Measurements from ENCODE around the gene CHMP5.

CHMP5 gene

DNA sequence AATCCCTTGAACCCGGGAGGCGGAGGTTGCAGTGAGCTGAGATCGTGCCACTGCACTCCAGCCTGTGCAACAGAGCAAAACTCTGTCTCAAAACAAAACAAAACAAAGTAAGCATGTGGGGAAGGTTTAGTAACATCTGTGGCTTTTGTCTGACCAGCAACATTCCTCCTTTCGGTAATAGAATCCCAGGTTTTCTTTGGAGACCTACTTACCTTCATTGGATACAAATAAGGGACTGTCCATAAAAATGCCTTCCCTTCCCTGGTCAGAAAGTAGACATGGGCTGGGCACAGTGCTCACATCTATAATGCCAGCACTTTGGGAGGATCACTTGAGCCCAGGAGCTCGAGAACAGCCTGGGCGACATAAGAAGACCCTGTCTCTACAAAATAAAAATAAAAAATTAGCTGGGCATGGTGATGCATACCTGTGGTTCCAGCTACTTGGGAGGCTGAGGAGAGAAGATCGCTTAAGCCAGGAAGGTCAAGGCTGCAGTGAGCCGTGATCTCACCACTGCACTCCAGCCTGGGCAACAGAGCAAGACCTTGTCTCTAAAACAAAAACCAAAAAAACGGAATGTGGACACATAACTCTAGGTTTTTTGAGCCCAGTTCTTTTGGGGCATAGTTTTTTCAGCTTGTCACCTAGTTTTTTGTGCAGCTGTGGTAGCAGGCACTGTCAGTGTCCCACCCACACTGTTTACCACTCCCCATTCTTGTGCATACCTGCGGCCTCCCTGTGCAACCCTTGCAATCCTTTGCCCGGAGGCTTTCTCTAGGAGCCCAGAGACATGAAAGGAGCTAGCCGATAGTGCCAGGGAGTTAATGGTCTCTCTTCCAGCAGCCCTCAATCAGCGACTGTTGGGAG is 33.9 kb upstream of the CHMP5 start:
- Histone ChIP-seq H3K27me3 (ENCODE audit: insufficient read depth, low read length, poor library complexity) (no peaks in the 10 kb centered on the region), H4K5ac (ENCODE audit: low read length) (no peak overlapping the region), H3K27ac (ENCODE audit: low read depth, low read length) (no peak overlapping the region), H3K18ac (ENCODE audit: low read length) (no peak overlapping the region), H2BK120ac (ENCODE audit: low read depth, low read length) (no peak overlapping the region), H2BK5ac (ENCODE audit: low read length) (no peak overlapping the region), H2AK5ac (ENCODE audit: low read length) (no peak overlapping the region), H2BK15ac (replicated peaks; ENCODE audit: low read depth) (no peak overlapping the region), H3K79me2 (ENCODE audit: control insufficient read depth, insufficient read depth, low read length) (no peaks in the 10 kb centered on the region), H4K8ac (ENCODE audit: low read depth, low read length) (no peak overlapping the region), H3K36me3 (ENCODE audit: control insufficient read depth, insufficient read depth, low read length) (no peaks in the 10 kb centered on the region), H3K23ac (ENCODE audit: low read length) (no peak overlapping the region), H3K4me2 (ENCODE audit: low read length) (no peak overlapping the region), H3K56ac (ENCODE audit: low read length) (no peak overlapping the region), H3K79me1 (ENCODE audit: low read length) (no peaks in the 10 kb centered on the region), H3K4me3 (ENCODE audit: low read length) (no peak overlapping the region), H3K4ac (ENCODE audit: low read depth, low read length) (no peak overlapping the region), H3K9ac (ENCODE audit: low read length) (no peak overlapping the region), H3K4me1 (ENCODE audit: control insufficient read depth, low read depth, low read length) (no peaks in the 10 kb centered on the region)
- DNase-seq: no peak
- no CpG with 5 or more reads among the region's 13 CpGs for WGBS (ENCODE audit: extremely low coverage, insufficient coverage, low lambda C conversion rate)

DNA sequence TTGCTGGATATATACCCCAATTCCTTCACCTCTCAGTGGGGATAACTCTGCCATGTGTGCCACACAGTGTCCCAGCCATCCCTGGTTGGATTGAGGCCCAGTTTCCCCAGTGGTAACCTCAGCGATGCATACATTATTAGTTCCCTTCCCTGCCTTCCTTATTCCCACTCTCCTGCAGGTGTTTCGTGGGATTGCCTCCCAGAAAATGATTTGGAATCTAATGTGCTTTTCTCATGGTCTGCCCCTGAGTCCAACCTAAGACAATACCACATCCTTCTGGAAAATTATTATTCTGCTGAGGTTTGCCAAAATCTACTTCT is 33.3 kb upstream of the CHMP5 start:
- no peak overlapping the region for H3K18ac ChIP-seq (ENCODE audit: low read length)
- no peak overlapping the region for H3K4me3 ChIP-seq (ENCODE audit: low read length)
- no peaks in the 10 kb centered on the region for H3K36me3 ChIP-seq (ENCODE audit: control insufficient read depth, insufficient read depth, low read length)
- no peak overlapping the region for H3K9ac ChIP-seq (ENCODE audit: low read length)
- H4K5ac ChIP-seq (ENCODE audit: low read length): no peak overlapping the region
- H3K27me3 ChIP-seq (ENCODE audit: insufficient read depth, low read length, poor library complexity): no peaks in the 10 kb centered on the region
- no peaks in the 10 kb centered on the region for H3K79me2 ChIP-seq (ENCODE audit: control insufficient read depth, insufficient read depth, low read length)
- no peak overlapping the region for H3K56ac ChIP-seq (ENCODE audit: low read length)
- no peak overlapping the region for H3K23ac ChIP-seq (ENCODE audit: low read length)
- H2BK5ac ChIP-seq (ENCODE audit: low read length): no peak overlapping the region
- H2BK120ac ChIP-seq (ENCODE audit: low read depth, low read length): no peak overlapping the region
- DNase-seq: no peak
- H2AK5ac ChIP-seq (ENCODE audit: low read length): no peak overlapping the region
- H3K4ac ChIP-seq (ENCODE audit: low read depth, low read length): no peak overlapping the region
- H3K4me2 ChIP-seq (ENCODE audit: low read length): no peak overlapping the region
- H3K4me1 ChIP-seq (ENCODE audit: control insufficient read depth, low read depth, low read length): no peaks in the 10 kb centered on the region
- no peak overlapping the region for H2BK15ac ChIP-seq (replicated peaks; ENCODE audit: low read depth)
- no peaks in the 10 kb centered on the region for H3K79me1 ChIP-seq (ENCODE audit: low read length)
- no peak overlapping the region for H4K8ac ChIP-seq (ENCODE audit: low read depth, low read length)
- WGBS (ENCODE audit: extremely low coverage, insufficient coverage, low lambda C conversion rate): no CpG with 5 or more reads among the region's 2 CpGs
- no peak overlapping the region for H3K27ac ChIP-seq (ENCODE audit: low read depth, low read length)

DNA sequence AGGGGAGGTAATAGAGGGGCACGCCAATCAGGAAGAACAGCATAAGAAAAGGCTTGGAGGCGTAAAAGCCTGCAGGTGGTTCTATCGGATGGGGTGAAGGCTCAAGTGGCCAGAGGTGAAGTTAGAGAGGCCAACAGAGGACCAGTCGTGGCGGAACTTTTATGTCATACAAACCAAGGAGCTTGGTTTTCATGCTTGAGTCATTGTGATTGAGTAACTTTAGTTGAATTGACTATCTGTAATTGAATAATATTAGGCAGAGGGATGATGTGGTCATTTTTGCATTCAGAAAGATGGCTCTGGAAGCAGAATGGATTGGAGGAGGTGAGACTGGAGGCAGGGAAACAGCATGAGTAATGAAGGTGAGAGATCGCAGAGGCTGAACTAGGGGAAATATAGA is 32.0 kb upstream of the CHMP5 start:
- Histone ChIP-seq H3K18ac (ENCODE audit: low read length) (no peak overlapping the region), H3K9ac (ENCODE audit: low read length) (no peak overlapping the region), H3K36me3 (ENCODE audit: control insufficient read depth, insufficient read depth, low read length) (no peaks in the 10 kb centered on the region), H3K27ac (ENCODE audit: low read depth, low read length) (no peak overlapping the region), H2AK5ac (ENCODE audit: low read length) (no peak overlapping the region), H3K4me2 (ENCODE audit: low read length) (no peak overlapping the region), H4K8ac (ENCODE audit: low read depth, low read length) (no peak overlapping the region), H3K79me1 (ENCODE audit: low read length) (no peaks in the 10 kb centered on the region), H2BK5ac (ENCODE audit: low read length) (no peak overlapping the region), H2BK120ac (ENCODE audit: low read depth, low read length) (no peak overlapping the region), H3K23ac (ENCODE audit: low read length) (no peak overlapping the region), H3K27me3 (ENCODE audit: insufficient read depth, low read length, poor library complexity) (no peaks in the 10 kb centered on the region), H4K5ac (ENCODE audit: low read length) (no peak overlapping the region), H3K79me2 (ENCODE audit: control insufficient read depth, insufficient read depth, low read length) (no peaks in the 10 kb centered on the region), H3K4me3 (ENCODE audit: low read length) (no peak overlapping the region), H2BK15ac (replicated peaks; ENCODE audit: low read depth) (no peak overlapping the region), H3K4ac (ENCODE audit: low read depth, low read length) (no peak overlapping the region), H3K56ac (ENCODE audit: low read length) (no peak overlapping the region), H3K4me1 (ENCODE audit: control insufficient read depth, low read depth, low read length) (no peaks in the 10 kb centered on the region)
- WGBS (ENCODE audit: extremely low coverage, insufficient coverage, low lambda C conversion rate): no CpG with 5 or more reads among the region's 6 CpGs
- DNase-seq: no peak

DNA sequence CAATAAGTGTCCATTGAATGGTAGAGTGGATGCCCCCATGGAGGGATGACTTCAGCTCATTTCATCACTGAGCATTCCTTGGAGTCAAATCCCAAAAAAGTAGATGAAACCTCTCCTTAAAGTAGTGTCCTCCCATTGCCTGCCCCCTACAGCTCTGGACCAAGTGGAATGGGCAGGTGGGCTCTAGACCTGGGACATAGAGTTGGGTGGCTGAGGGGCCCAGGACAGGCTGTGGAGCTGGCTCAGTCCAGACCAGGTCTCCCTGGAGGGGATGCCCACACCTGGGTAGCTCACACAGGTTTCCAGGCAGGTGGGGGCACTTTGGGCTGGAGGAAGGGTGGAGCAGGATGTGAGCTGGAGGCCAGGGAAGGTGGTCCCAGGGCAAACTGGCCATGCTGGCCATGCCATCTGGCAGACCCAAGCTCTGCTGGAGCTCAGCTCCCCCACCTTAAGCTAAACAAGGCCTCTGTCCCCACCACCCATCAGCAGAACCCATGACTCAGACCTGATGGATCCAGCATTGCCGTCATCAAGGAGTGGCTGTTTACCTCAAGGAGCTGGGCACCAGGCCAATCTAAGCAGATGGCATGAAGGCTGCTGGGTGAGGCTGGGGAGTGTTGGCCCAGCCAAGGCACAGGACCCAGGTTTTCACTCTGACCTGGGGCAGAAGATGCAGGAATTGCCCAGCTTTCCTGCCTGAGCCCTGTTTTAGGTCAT is 31.1 kb upstream of the CHMP5 start:
- Histone ChIP-seq H2BK15ac (replicated peaks; ENCODE audit: low read depth) (no peak overlapping the region), H3K36me3 (ENCODE audit: control insufficient read depth, insufficient read depth, low read length) (no peaks in the 10 kb centered on the region), H3K27me3 (ENCODE audit: insufficient read depth, low read length, poor library complexity) (no peaks in the 10 kb centered on the region), H4K8ac (ENCODE audit: low read depth, low read length) (no peak overlapping the region), H4K5ac (ENCODE audit: low read length) (no peak overlapping the region), H2AK5ac (ENCODE audit: low read length) (no peak overlapping the region), H3K18ac (ENCODE audit: low read length) (no peak overlapping the region), H3K4me2 (ENCODE audit: low read length) (no peak overlapping the region), H3K56ac (ENCODE audit: low read length) (no peak overlapping the region), H2BK120ac (ENCODE audit: low read depth, low read length) (no peak overlapping the region), H3K9ac (ENCODE audit: low read length) (no peak overlapping the region), H2BK5ac (ENCODE audit: low read length) (no peak overlapping the region), H3K4me1 (ENCODE audit: control insufficient read depth, low read depth, low read length) (no peaks in the 10 kb centered on the region), H3K4ac (ENCODE audit: low read depth, low read length) (no peak overlapping the region), H3K23ac (ENCODE audit: low read length) (no peak overlapping the region), H3K79me1 (ENCODE audit: low read length) (no peaks in the 10 kb centered on the region), H3K79me2 (ENCODE audit: control insufficient read depth, insufficient read depth, low read length) (no peaks in the 10 kb centered on the region), H3K4me3 (ENCODE audit: low read length) (no peak overlapping the region), H3K27ac (ENCODE audit: low read depth, low read length) (no peak overlapping the region)
- no CpG with 5 or more reads among the region's 1 CpG for WGBS (ENCODE audit: extremely low coverage, insufficient coverage, low lambda C conversion rate)
- DNase-seq: no peak

DNA sequence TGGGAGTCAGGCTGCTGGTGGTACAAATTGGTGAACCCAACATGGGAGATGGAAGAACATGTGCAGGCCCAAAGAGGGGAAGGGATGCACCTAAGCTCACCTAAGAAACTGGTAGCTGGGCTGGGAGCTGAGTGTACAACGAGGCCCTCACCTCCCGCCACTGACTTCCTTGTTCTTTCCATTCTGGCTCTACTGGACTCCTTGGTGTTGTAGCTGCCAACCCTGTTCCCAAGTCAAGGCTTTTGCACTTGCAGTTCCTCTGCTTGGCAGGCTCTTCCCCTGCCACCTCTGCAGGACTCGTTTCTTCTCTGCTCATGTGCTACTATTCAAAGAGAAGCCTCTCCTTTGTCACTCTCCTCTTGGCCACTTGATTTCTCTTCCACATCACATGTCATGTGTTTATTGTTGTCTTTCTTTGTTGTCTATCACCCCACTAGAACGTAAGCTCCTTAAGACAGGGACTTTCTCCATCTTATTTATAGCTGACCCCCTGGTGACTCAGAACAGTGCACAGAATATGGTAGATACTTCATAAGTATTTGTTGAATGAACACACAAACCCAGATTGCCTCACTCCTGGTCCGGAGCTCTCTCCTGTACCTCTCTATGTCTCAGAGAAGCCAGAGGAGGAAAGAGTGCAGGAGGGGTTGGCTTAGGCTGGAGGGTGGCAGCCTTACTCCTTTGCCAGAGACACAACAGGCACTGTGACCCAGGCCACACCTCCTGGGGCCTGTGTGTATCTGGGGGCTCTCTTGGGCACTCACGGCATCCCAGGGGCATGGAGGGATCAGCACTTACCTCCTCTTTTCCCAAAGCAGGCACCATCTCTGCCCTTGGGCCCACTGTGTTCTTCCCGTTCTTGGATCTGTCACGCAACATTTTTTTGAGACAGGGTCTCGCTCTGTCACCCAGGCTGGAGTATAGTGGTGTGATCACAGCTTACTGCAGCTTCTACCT is 30.1 kb upstream of the CHMP5 start:
- no peak overlapping the region for H4K8ac ChIP-seq (ENCODE audit: low read depth, low read length)
- H3K79me1 ChIP-seq (ENCODE audit: low read length): no peaks in the 10 kb centered on the region
- WGBS (ENCODE audit: extremely low coverage, insufficient coverage, low lambda C conversion rate): no CpG with 5 or more reads among the region's 9 CpGs

More for the DNA sequence above, 30.1 kb upstream of the CHMP5 start:
- Histone ChIP-seq H3K9ac (ENCODE audit: low read length) (no peak overlapping the region), H2BK120ac (ENCODE audit: low read depth, low read length) (no peak overlapping the region), H2BK15ac (replicated peaks; ENCODE audit: low read depth) (no peak overlapping the region), H2BK5ac (ENCODE audit: low read length) (no peak overlapping the region), H3K79me2 (ENCODE audit: control insufficient read depth, insufficient read depth, low read length) (no peaks in the 10 kb centered on the region), H3K4me1 (ENCODE audit: control insufficient read depth, low read depth, low read length) (no peaks in the 10 kb centered on the region), H3K4ac (ENCODE audit: low read depth, low read length) (no peak overlapping the region), H3K4me3 (ENCODE audit: low read length) (no peak overlapping the region), H3K56ac (ENCODE audit: low read length) (no peak overlapping the region), H3K23ac (ENCODE audit: low read length) (no peak overlapping the region), H4K5ac (ENCODE audit: low read length) (no peak overlapping the region), H3K18ac (ENCODE audit: low read length) (no peak overlapping the region), H3K27me3 (ENCODE audit: insufficient read depth, low read length, poor library complexity) (no peaks in the 10 kb centered on the region), H3K36me3 (ENCODE audit: control insufficient read depth, insufficient read depth, low read length) (no peaks in the 10 kb centered on the region), H3K4me2 (ENCODE audit: low read length) (no peak overlapping the region), H3K27ac (ENCODE audit: low read depth, low read length) (no peak overlapping the region), H2AK5ac (ENCODE audit: low read length) (no peak overlapping the region)
- DNase-seq: no peak

All from mesendoderm (in vitro differentiated cells).